Sigmoid colon (tissue), 7 donors: ENCODE results near the gene NOVA1. TPM values are rescaled to one million over a fixed set of nuclear protein-coding genes. Genes with fewer than 3 reads are reported as not detected.

ENCODE experiments used
- DNase-seq: peaks from one replicate; pipeline ENCODE4 v3.0.0-alpha.2; 2019
- H3K27ac ChIP-seq, 4 donors: fragments of 200-600 bp; sonication (generic); one replicate each; pipeline ENCODE4 v1.5.1; 2016 to 2019; ENCODE audit warnings: mild to moderate bottlenecking in 1 of 4
- H3K27me3 ChIP-seq, 3 donors: fragments of 200-600 bp; sonication (generic); one replicate each; pipeline ENCODE4 v1.5.1; 2019; ENCODE audit warnings: mild to moderate bottlenecking in 1 of 3
- H3K36me3 ChIP-seq, 4 donors: fragments of 200-600 bp; sonication (generic); one replicate each; pipeline ENCODE4 v1.5.1; 2016 to 2019
- H3K4me1 ChIP-seq, 4 donors: fragments of 200-600 bp; sonication (generic); one replicate each; pipeline ENCODE4 v1.5.1; 2017 to 2019
- H3K4me3 ChIP-seq, 4 donors: fragments of 200-600 bp; sonication (generic); one replicate each; pipeline ENCODE4 v1.5.1; 2017 to 2019; ENCODE audit warnings: mild to moderate bottlenecking in 2 of 4, moderate library complexity in 1 of 4
- H3K9me3 ChIP-seq, 4 donors: fragments of 200-600 bp in 3 of 4; sonication (generic) in 3 of 4; one replicate each; pipeline versions ENCODE4 v1.5.1 to v1.6.1; 2013 to 2019
- CTCF ChIP-seq, 4 experiments: fragments of 450-650 bp in 3 of 4; fragments of 200-600 bp in 1 of 4; IDR thresholded peaks; one replicate each; pipeline ENCODE4 v1.5.1; 2016 to 2019; ENCODE audit warnings: antibody characterized with exemption in 4 of 4, mild to moderate bottlenecking in 3 of 4, moderate library complexity in 2 of 4
- EP300 ChIP-seq, 4 donors: sonication (generic); formaldehyde crosslinking; IDR thresholded peaks; one replicate each; pipeline ENCODE4 v1.6.1; 2017; ENCODE audit warnings: antibody characterized with exemption in 4 of 4
- POLR2A ChIP-seq, 2 donors: fragments of 450-650 bp; IDR thresholded peaks; one replicate each; pipeline ENCODE4 v1.6.1; 2016; ENCODE audit warnings: antibody characterized with exemption in 2 of 2, mild to moderate bottlenecking in 2 of 2, moderate library complexity in 2 of 2
- POLR2AphosphoS5 ChIP-seq, 4 donors: sonication (generic); formaldehyde crosslinking; IDR thresholded peaks; one replicate each; pipeline ENCODE4 v1.6.1; 2017; ENCODE audit warnings: antibody characterized with exemption in 4 of 4
- WGBS, 2 donors: extraction: QIAGEN DNeasy Blood & Tissue Kit; methylation state at CpG; one replicate each; pipeline ENCODE4 v1.1.7; 2013; 5-methylcytosine and 5-hydroxymethylcytosine counted together
- intact Hi-C: fragments of 100-400 bp; cut with DNase I; formaldehyde crosslinking; loops from one replicate; pipeline ENCODE4 v1.15.1; 2023
- polyA plus RNA-seq, 3 donors: library from polyadenylated mRNA; stranded (reverse); fragments of 200-250 nt; gene quantifications; one replicate each; pipeline ENCODE4 v1.2.3, GENCODE V29; 2013
- total RNA-seq, 4 donors: library from RNA; depleted of rRNA; stranded (reverse); fragments of >200 nt; gene quantifications; one replicate each; pipeline ENCODE4 v1.1.0, GENCODE V29; 2016
- donor health status: healthy with polysubstance abuse.
- donor health status: Bipolar disorder and iron deficiency.
- donor health status: healthy.

The NOVA1 gene
- total and polyA plus RNA-seq, 7 donors, result 0.69 to 32.4 (median 8.7) TPM

DNA sequence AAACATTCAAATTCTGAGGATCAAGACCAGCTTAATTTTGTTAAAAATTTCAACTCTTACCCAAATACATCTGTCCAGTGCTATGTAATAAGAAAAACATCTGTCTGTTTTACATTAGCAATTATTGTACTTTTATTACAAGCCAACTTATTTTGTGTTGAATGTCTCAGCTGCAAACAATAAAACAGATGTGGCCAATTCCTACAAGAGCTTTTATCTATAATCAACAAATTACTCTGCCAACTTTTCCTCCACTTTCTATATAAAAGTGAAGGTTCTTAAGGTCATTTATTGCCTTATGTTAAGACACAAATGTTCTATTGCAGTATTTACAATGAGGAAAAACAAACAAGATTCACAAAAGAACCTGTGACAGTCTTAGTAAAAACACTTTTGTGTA is 72.7 kb downstream of the NOVA1 start:
- no peak for TF ChIP-seq POLR2AphosphoS5 (IDR thresholded peaks at IDR 0.05)
- no peak for TF ChIP-seq EP300 (IDR thresholded peaks at IDR 0.05)
- no peak for TF ChIP-seq CTCF (IDR thresholded peaks at IDR 0.05)
- no peak for TF ChIP-seq POLR2A (IDR thresholded peaks at IDR 0.05)
- H3K27ac ChIP-seq, result peak overlapping the region in 2 of 4 donors; percentile 17 to 70
- intact Hi-C loops, result loop anchor here (10.0 kb wide), 2 partner anchors 70 to 110 kb away; partner anchors contain the start of gene NOVA1
- no peak for DNase-seq
- no peaks in the 10 kb centered on the region for H3K9me3 ChIP-seq
- H3K27me3 ChIP-seq, result no peaks in the 10 kb centered on the region
- no peak overlapping the region for H3K4me3 ChIP-seq
- H3K36me3 ChIP-seq, result no peaks in the 10 kb centered on the region
- H3K4me1 ChIP-seq, result peaks cover 0 to 59% (median 35%) of the 10 kb centered on the region in 4 donors

DNA sequence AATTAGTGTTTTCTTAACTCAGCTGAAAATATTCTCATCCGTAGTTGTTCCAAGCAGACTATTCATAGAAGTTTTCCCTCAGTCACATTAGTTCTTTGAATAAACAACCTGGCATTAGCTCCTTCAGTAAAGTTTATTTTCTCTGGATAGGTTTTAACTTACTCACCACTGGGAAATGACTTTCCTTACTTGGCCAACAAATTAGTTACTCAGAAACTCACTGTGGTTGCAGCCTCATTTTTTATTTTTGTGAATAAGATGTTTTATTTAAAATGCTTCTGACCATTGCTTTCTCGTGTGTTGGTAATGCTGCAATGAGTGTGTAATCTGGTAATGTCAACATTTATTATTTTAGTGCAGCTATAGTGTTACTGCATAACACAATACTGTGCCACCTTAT is 74.9 kb downstream of the NOVA1 start:
- Histone ChIP-seq H3K36me3 (no peaks in the 10 kb centered on the region), H3K4me1 (peaks cover 0 to 46% (median 30%) of the 10 kb centered on the region in 4 donors), H3K4me3 (no peak overlapping the region), H3K27ac (peak overlapping the region; percentile 17 to 70 (median 40)), H3K9me3 (no peaks in the 10 kb centered on the region), H3K27me3 (no peaks in the 10 kb centered on the region)
- no peak for DNase-seq
- 69 to 71% methylated on average over 2 of the region's 2 CpGs for WGBS, 2 donors
- TF ChIP-seq POLR2AphosphoS5 (IDR thresholded peaks at IDR 0.05) (peak in 1 of 4 donors; percentile 33), EP300 (IDR thresholded peaks at IDR 0.05) (no peak)
- intact Hi-C loops, result loop anchor here (10.0 kb wide), 2 partner anchors 72 to 108 kb away; partner anchors contain the start of gene NOVA1

- Histone ChIP-seq H3K27me3 (no peaks in the 10 kb centered on the region), H3K9me3 (no peaks in the 10 kb centered on the region), H3K4me3 (no peak overlapping the region), H3K36me3 (no peaks in the 10 kb centered on the region), H3K27ac (no peak overlapping the region), H3K4me1 (peaks cover 0 to 18% (median 7%) of the 10 kb centered on the region in 4 donors)
- no peak for TF ChIP-seq CTCF (IDR thresholded peaks at IDR 0.05)
- TF ChIP-seq EP300 (IDR thresholded peaks at IDR 0.05), result no peak
- TF ChIP-seq POLR2A (IDR thresholded peaks at IDR 0.05), result no peak
- no peak for TF ChIP-seq POLR2AphosphoS5 (IDR thresholded peaks at IDR 0.05)
- no peak for DNase-seq
- intact Hi-C loops, result no loop called here
These were observed 80.1 kb downstream of the NOVA1 start for GRCh38 chr14:26517771-26518170.

DNA sequence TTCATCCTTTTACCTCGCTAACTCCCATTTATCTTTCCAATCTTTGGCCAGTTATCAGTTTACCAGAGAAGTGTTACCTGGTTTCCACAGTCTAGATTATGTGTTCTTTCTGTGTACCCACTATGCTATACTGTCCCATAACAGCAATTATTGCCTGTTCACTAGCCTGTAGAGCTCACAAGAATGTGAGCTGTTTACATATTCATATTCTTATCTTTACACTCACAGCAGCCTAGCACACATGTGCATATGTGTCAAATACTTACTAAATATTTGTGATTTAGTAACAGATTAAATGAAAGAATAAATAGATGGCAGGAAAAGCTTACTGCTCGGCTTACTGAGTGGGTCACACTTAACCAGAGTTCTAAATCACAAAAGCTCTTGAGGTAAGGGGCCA is 97.8 kb downstream of the NOVA1 start:
- Histone ChIP-seq H3K36me3 (no peaks in the 10 kb centered on the region), H3K9me3 (no peaks in the 10 kb centered on the region), H3K4me1 (peaks cover 0 to 19% (median 3%) of the 10 kb centered on the region in 4 donors), H3K4me3 (no peak overlapping the region), H3K27ac (no peak overlapping the region), H3K27me3 (no peaks in the 10 kb centered on the region)
- DNase-seq, result no peak
- intact Hi-C loops, result no loop called here
- no peak for TF ChIP-seq POLR2A (IDR thresholded peaks at IDR 0.05)
- no peak for TF ChIP-seq POLR2AphosphoS5 (IDR thresholded peaks at IDR 0.05)
- TF ChIP-seq EP300 (IDR thresholded peaks at IDR 0.05), result no peak
- 60 to 62% methylated on average over 2 of the region's 2 CpGs for WGBS, 2 donors

- 14 to 55% methylated on average over 2 of the region's 2 CpGs for WGBS, 2 donors
- TF ChIP-seq CTCF (IDR thresholded peaks at IDR 0.05), result no peak
- TF ChIP-seq POLR2AphosphoS5 (IDR thresholded peaks at IDR 0.05), result no peak
- TF ChIP-seq POLR2A (IDR thresholded peaks at IDR 0.05), result no peak
- no peak for TF ChIP-seq EP300 (IDR thresholded peaks at IDR 0.05)
These were observed 98.3 kb downstream of the NOVA1 start for GRCh38 chr14:26499546-26499945.

DNA sequence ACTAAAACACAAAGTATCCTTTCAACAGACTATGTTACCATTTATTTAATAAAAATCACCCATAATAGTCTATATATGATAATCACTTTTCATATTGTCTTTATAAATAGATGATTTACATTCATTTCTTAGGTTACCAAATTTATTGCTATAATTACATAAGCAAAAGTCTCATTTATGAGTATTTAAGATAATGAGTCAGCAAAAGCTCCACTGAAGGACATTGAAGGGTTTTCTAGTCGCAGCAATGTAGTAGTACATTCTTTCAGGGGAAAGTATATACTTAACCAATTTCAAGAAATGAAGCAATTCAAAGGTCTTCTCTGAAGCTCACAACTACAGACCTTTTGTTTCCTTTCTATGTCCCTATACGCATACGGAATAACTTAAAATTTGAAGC is 110.9 kb downstream of the NOVA1 start:
- Histone ChIP-seq H3K27me3 (no peaks in the 10 kb centered on the region), H3K4me3 (no peak overlapping the region), H3K36me3 (no peaks in the 10 kb centered on the region), H3K4me1 (no peaks in the 10 kb centered on the region), H3K27ac (no peak overlapping the region), H3K9me3 (no peaks in the 10 kb centered on the region)
- 92 to 95% methylated on average over 3 of the region's 3 CpGs for WGBS, 2 donors
- intact Hi-C loops, result no loop called here
- no peak for DNase-seq
- no peak for TF ChIP-seq EP300 (IDR thresholded peaks at IDR 0.05)

More at GRCh38 chr14:26499546-26499945, 98.3 kb downstream of the NOVA1 start:
- Histone ChIP-seq H3K36me3 (no peaks in the 10 kb centered on the region), H3K27ac (no peak overlapping the region), H3K27me3 (no peaks in the 10 kb centered on the region), H3K4me1 (peaks cover 0 to 19% (median 3%) of the 10 kb centered on the region in 4 donors), H3K4me3 (no peak overlapping the region), H3K9me3 (no peaks in the 10 kb centered on the region)
- no peak for DNase-seq
- intact Hi-C loops, result no loop called here
